ENCODE results near the gene PTPRG. TPM values are rescaled to one million over a fixed set of nuclear protein-coding genes. Genes with fewer than 3 reads are reported as not detected.

The PTPRG gene
- total and polyA plus RNA-seq, 2 experiments from 2014 or later, result 11.5 to 39.6 TPM

GRCh38 chr3:62228467-62228866 is 667.1 kb downstream of the PTPRG start:
- no peak for DNase-seq
- Histone ChIP-seq H3K9me3 (ENCODE audit: low read depth) (no peaks in the 10 kb centered on the region), H3K4me3 (no peak overlapping the region), H3K4me1 (ENCODE audit: insufficient read depth) (no peaks in the 10 kb centered on the region), H4K20me1 (ENCODE audit: insufficient read depth) (no peaks in the 10 kb centered on the region), H3K27me3 (replicated peaks; ENCODE audit: insufficient read depth) (no peaks in the 10 kb centered on the region), H3K4me2 (ENCODE audit: unreplicated experiment) (no peak overlapping the region), H3F3A (ENCODE audit: insufficient read depth) (no peaks in the 10 kb centered on the region), H2AFZ (no peak overlapping the region), H3K27ac (no peak overlapping the region), H3K79me2 (ENCODE audit: insufficient read depth) (no peaks in the 10 kb centered on the region), H3K9ac (no peak overlapping the region), H3K9me2 (ENCODE audit: insufficient read depth) (no peaks in the 10 kb centered on the region), H3K36me3 (ENCODE audit: low read depth) (no peaks in the 10 kb centered on the region)
- in situ Hi-C loops (cut with MboI), result no loop called here
- WGBS, 2 experiments (ENCODE audit: low coverage in 1 of 2, low lambda C conversion rate in 2 of 2, missing lambda C conversion rate in 2 of 2), result 96 to 99% methylated on average over 3 of the region's 3 CpGs
- TF ChIP-seq EZH2 (IDR thresholded peaks at IDR 0.05; ENCODE audit: insufficient read depth, poor library complexity, severe bottlenecking) (no peak), EZH2phosphoT487 (IDR thresholded peaks at IDR 0.05; ENCODE audit: insufficient read depth, low read depth) (no peak)

GRCh38 chr3:62229211-62229610 is 667.8 kb downstream of the PTPRG start:
- no peak overlapping the region for H3K9ac ChIP-seq
- WGBS, 2 experiments (ENCODE audit: low coverage in 1 of 2, low lambda C conversion rate in 2 of 2, missing lambda C conversion rate in 2 of 2), result 73 to 80% methylated on average over 5 of the region's 5 CpGs
- H3F3A ChIP-seq (ENCODE audit: insufficient read depth), result no peaks in the 10 kb centered on the region
- H3K4me1 ChIP-seq (ENCODE audit: insufficient read depth), result no peaks in the 10 kb centered on the region
- in situ Hi-C loops (cut with MboI), result no loop called here
- no peak overlapping the region for H3K27ac ChIP-seq
- no peak overlapping the region for H3K4me2 ChIP-seq (ENCODE audit: unreplicated experiment)
- no peaks in the 10 kb centered on the region for H4K20me1 ChIP-seq (ENCODE audit: insufficient read depth)
- H3K27me3 ChIP-seq (replicated peaks; ENCODE audit: insufficient read depth), result no peaks in the 10 kb centered on the region
- H3K4me3 ChIP-seq, result no peak overlapping the region
- H3K9me2 ChIP-seq (ENCODE audit: insufficient read depth), result no peaks in the 10 kb centered on the region
- H3K36me3 ChIP-seq (ENCODE audit: low read depth), result no peaks in the 10 kb centered on the region
- no peaks in the 10 kb centered on the region for H3K9me3 ChIP-seq (ENCODE audit: low read depth)
- no peak overlapping the region for H2AFZ ChIP-seq
- no peak for DNase-seq
- no peaks in the 10 kb centered on the region for H3K79me2 ChIP-seq (ENCODE audit: insufficient read depth)
- TF ChIP-seq EZH2phosphoT487 (IDR thresholded peaks at IDR 0.05; ENCODE audit: insufficient read depth, low read depth), result no peak
- no peak for TF ChIP-seq EZH2 (IDR thresholded peaks at IDR 0.05; ENCODE audit: insufficient read depth, poor library complexity, severe bottlenecking)

DNA sequence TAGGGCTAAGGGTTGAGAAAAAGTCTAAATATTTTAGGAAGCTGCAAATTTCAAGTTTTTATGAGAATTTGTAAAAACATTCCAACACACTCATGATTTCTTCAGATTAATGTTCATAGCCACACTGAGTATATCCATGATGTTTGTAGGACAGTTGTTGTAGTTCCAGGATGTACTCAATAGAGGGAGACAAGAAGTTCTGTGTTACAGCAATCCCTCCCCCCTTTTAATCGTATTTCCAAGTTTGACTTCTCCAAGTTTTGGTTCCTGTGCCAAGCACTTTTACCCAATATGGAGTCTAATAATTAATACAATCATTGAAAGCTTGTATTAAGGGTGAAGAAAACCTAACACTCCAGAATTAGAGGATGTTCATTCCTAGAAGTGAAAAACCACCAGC is 668.5 kb downstream of the PTPRG start:
- Histone ChIP-seq H3K27me3 (replicated peaks; ENCODE audit: insufficient read depth) (no peaks in the 10 kb centered on the region), H3K9me3 (ENCODE audit: low read depth) (no peaks in the 10 kb centered on the region), H3K9me2 (ENCODE audit: insufficient read depth) (no peaks in the 10 kb centered on the region), H3K4me1 (ENCODE audit: insufficient read depth) (no peaks in the 10 kb centered on the region), H3K79me2 (ENCODE audit: insufficient read depth) (no peaks in the 10 kb centered on the region), H2AFZ (no peak overlapping the region), H4K20me1 (ENCODE audit: insufficient read depth) (no peaks in the 10 kb centered on the region), H3K36me3 (ENCODE audit: low read depth) (no peaks in the 10 kb centered on the region), H3K27ac (no peak overlapping the region), H3K4me3 (no peak overlapping the region), H3K9ac (no peak overlapping the region), H3F3A (ENCODE audit: insufficient read depth) (no peaks in the 10 kb centered on the region), H3K4me2 (ENCODE audit: unreplicated experiment) (no peak overlapping the region)
- TF ChIP-seq EZH2 (IDR thresholded peaks at IDR 0.05; ENCODE audit: insufficient read depth, poor library complexity, severe bottlenecking), result no peak
- TF ChIP-seq EZH2phosphoT487 (IDR thresholded peaks at IDR 0.05; ENCODE audit: insufficient read depth, low read depth), result no peak
- 10 to 13% methylated on average over 1 of the region's 1 CpG for WGBS, 2 experiments (ENCODE audit: low coverage in 1 of 2, low lambda C conversion rate in 2 of 2, missing lambda C conversion rate in 2 of 2)
- DNase-seq, result peak; percentile 18
- in situ Hi-C loops (cut with MboI), result no loop called here

GRCh38 chr3:62233065-62233464 is 671.7 kb downstream of the PTPRG start:
- Histone ChIP-seq H3K9me2 (ENCODE audit: insufficient read depth) (no peaks in the 10 kb centered on the region), H3K9ac (no peak overlapping the region), H3K27me3 (replicated peaks; ENCODE audit: insufficient read depth) (no peaks in the 10 kb centered on the region), H3K4me3 (no peak overlapping the region), H4K20me1 (ENCODE audit: insufficient read depth) (no peaks in the 10 kb centered on the region), H3K4me2 (ENCODE audit: unreplicated experiment) (no peak overlapping the region), H3K27ac (no peak overlapping the region), H3K9me3 (ENCODE audit: low read depth) (no peaks in the 10 kb centered on the region), H3K4me1 (ENCODE audit: insufficient read depth) (no peaks in the 10 kb centered on the region), H2AFZ (no peak overlapping the region), H3K36me3 (ENCODE audit: low read depth) (no peaks in the 10 kb centered on the region), H3F3A (ENCODE audit: insufficient read depth) (no peaks in the 10 kb centered on the region), H3K79me2 (ENCODE audit: insufficient read depth) (no peaks in the 10 kb centered on the region)
- WGBS, 2 experiments (ENCODE audit: low coverage in 1 of 2, low lambda C conversion rate in 2 of 2, missing lambda C conversion rate in 2 of 2), result 84 to 92% methylated on average over 6 of the region's 6 CpGs
- no peak for TF ChIP-seq EZH2 (IDR thresholded peaks at IDR 0.05; ENCODE audit: insufficient read depth, poor library complexity, severe bottlenecking)
- no peak for TF ChIP-seq EZH2phosphoT487 (IDR thresholded peaks at IDR 0.05; ENCODE audit: insufficient read depth, low read depth)
- in situ Hi-C loops (cut with MboI), result no loop called here
- no peak for DNase-seq

DNA sequence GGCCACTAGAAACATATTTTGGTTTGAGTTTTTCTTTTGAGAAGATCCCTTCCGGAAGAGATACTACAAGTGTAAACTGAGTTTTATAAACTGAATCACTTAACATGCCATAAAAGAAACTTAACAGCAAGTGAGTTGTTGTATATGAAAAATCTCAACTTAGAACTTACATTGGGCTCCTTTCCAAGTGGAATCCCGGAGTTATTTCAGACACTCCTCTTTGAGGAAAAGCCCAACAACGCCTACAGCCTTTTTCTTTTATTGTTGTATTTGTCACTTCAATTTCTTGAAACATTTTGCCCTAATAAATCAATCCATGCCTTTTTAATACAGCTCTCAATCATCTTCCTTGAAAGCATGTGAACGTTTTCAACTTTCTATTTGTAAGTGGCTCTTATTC is 674.6 kb downstream of the PTPRG start:
- H3K9me3 ChIP-seq (ENCODE audit: low read depth), result no peaks in the 10 kb centered on the region
- no peaks in the 10 kb centered on the region for H3F3A ChIP-seq (ENCODE audit: insufficient read depth)
- no peaks in the 10 kb centered on the region for H3K79me2 ChIP-seq (ENCODE audit: insufficient read depth)
- no peak overlapping the region for H3K4me3 ChIP-seq
- no peaks in the 10 kb centered on the region for H3K9me2 ChIP-seq (ENCODE audit: insufficient read depth)
- no peak for DNase-seq
- no peaks in the 10 kb centered on the region for H3K27me3 ChIP-seq (replicated peaks; ENCODE audit: insufficient read depth)
- H4K20me1 ChIP-seq (ENCODE audit: insufficient read depth), result no peaks in the 10 kb centered on the region
- in situ Hi-C loops (cut with MboI), result no loop called here
- no peaks in the 10 kb centered on the region for H3K4me1 ChIP-seq (ENCODE audit: insufficient read depth)
- no peak overlapping the region for H3K27ac ChIP-seq
- 44 to 50% methylated on average over 4 of the region's 4 CpGs for WGBS, 2 experiments (ENCODE audit: low coverage in 1 of 2, low lambda C conversion rate in 2 of 2, missing lambda C conversion rate in 2 of 2)
- no peak overlapping the region for H3K4me2 ChIP-seq (ENCODE audit: unreplicated experiment)
- TF ChIP-seq EZH2 (IDR thresholded peaks at IDR 0.05; ENCODE audit: insufficient read depth, poor library complexity, severe bottlenecking), result no peak
- TF ChIP-seq EZH2phosphoT487 (IDR thresholded peaks at IDR 0.05; ENCODE audit: insufficient read depth, low read depth), result no peak
- no peak overlapping the region for H3K9ac ChIP-seq
- no peak overlapping the region for H2AFZ ChIP-seq
- no peaks in the 10 kb centered on the region for H3K36me3 ChIP-seq (ENCODE audit: low read depth)

Data from GM23248 (cell line).